HG03520 (cell line): ENCODE measurements around the gene ZNF30.
"Not testable (repeated sequence)": the region's sequence is repeated elsewhere in the genome, so short reads cannot be mapped to it uniquely, and the experiment has no call there.

Experiments used
- ATAC-seq: cut with Tn5 transposase; IDR thresholded peaks from one replicate; pipeline ENCODE4 v1.9.1; 2021; ENCODE audit warnings: mild to moderate bottlenecking, moderate library complexity; ENCODE audit not compliant: unreplicated experiment

Gene ZNF30

DNA sequence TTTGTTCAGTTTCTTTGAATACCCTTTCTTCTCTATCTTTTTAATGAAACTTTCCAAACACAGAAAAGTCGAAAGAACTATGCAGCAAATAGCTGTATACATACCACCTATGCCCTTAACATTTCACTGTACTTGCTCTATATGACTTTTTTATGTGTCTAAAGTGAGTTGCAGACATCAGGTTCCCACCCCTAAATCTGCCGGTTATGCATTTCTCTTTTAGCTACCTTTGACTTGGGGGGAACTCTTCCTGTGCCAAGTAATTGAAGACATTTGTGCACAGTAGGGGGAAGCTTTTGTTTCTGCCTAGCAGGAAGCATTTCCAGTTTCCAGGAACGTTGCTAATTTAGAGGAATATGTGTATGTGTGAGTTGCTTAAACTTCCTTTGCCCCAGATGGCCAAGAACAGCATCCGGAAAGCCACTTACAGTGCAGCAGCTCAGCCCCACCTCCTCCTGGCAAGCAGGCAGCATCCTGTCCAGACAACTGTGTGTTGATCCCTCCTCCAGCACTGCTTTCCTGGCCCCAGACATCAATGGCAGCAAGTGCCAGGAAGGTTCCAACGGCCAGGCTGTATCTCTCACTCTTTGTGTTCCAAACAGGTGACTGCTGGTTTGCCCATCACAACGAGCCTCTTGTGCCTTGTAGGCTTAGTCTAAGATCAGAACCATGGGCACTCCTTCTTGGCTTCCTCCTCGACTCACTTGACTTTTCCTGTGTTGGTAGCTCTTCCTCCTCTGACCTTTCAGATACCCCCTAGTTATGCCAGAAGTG is 58.7 kb downstream of the ZNF30 start:
- ATAC-seq: no peak

DNA sequence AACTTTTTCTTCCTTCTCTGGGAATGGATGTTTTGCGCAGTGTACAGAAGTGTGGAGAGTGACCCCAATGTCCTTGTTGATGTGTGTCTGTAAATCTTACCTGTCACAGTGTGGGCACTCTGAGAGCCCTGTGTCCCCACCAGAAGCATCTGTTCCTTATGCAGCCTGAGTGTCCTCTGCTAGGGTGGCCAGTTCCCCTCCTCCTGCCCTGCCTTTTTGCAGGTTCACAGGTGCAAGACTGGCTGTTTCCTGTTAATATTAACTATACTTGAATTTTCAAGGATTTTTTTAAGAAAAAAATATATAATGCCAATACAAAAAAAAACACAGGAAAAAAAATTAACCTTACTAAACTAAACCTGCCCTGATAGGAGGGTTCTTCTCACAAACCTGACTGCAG is 61.4 kb downstream of the ZNF30 start:
- ATAC-seq: no peak

- ATAC-seq: no peak
Measured at GRCh38 chr19:34989298-34989697, 62.6 kb downstream of the ZNF30 start.

- no peak for ATAC-seq
Measured at GRCh38 chr19:34990578-34991192, 64.0 kb downstream of the ZNF30 start.

DNA sequence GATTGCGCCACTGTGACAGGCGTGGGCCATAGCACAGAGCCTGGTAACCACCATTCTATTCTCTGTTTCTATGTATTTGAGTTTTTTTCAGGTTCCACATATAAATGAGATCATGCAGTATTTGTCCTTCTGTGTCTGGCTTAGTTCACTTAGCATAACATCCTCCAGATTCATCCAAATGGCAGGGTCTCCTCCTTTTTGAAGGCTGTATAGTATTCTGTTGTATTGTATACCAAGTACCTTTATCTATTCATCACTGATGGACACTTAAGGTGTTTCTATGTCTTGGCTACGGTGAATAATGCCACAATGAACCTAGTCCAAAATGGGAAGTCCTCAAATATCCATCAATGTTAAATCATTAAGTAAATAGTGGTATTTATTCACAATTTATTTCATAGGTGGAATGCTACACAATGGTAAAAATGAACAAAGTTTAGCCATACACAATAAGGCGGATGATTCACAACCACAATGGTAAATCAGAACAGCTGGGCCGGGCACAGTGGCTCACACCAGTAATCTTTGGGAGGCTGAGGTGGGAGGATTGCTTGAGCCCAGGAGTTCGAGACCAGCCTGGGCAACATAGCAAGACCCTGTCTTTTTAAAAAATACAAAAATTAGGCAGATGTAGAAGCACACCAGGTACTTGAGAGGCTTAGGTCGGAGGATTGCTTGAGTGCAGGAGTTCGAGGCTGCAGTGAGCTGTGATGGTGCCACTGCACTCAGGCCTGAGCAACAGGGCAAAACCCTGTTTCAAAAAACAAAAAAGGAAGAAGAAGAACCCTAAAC is 65.0 kb downstream of the ZNF30 start:
- ATAC-seq: no peak

DNA sequence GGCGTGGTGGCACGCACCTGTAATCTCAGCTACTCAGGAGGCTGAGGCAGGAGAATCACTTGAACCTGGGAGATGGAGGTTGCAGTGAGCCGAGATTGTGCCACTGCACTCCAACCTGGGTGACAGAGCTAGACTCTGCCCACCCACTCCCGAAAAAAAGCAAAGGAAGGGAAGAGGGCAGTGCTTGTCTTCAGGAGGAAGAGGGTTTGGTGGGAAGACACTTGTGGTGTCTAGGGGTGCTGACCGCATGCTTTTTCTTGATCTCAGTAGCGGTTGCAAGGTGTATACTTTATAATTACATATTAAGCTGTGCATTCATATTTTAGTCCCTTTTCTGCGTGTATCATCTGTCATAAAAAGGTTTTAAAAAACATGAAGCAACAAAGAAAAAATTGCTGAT is 65.9 kb downstream of the ZNF30 start:
- ATAC-seq: not testable (repeated sequence)

GRCh38 chr19:34994286-34994642 is 67.6 kb downstream of the ZNF30 start:
- no peak for ATAC-seq
